DND-41 (cell line): ENCODE results near the gene PDLIM7.

Experiments used
- ATAC-seq: fragments of 200-7000 bp; cut with Tn5 transposase; 3 replicates; pipeline ENCODE4 v1.9.1; 2021; ENCODE audit warnings: low read depth; ENCODE audit not compliant: insufficient read depth
- DNase-seq: peaks from one replicate; pipeline ENCODE4 v3.0.0-alpha.2; 2020
- H2AFZ ChIP-seq: 2 replicates; pipeline ENCODE4 v1.6.0; 2012; ENCODE audit warnings: low read depth, low read length
- H3K27ac ChIP-seq: 2 replicates; pipeline ENCODE4 v1.5.1; 2012; ENCODE audit warnings: low read length, inconsistent platforms
- H3K27me3 ChIP-seq: fragments of 200-600 bp; sonication (generic); 2 replicates; pipeline ENCODE4 v1.6.0; 2012; ENCODE audit warnings: low read length, mild to moderate bottlenecking, inconsistent platforms; ENCODE audit not compliant: insufficient read depth, poor library complexity
- H3K36me3 ChIP-seq: 2 replicates; pipeline ENCODE4 v1.5.1; 2012; ENCODE audit warnings: low read length, inconsistent platforms; ENCODE audit not compliant: insufficient read depth
- H3K4me1 ChIP-seq: 2 replicates; pipeline ENCODE4 v1.5.1; 2012; ENCODE audit warnings: mild to moderate bottlenecking, low read length; ENCODE audit not compliant: insufficient read depth
- H3K4me2 ChIP-seq: 2 replicates; pipeline ENCODE4 v1.6.0; 2012; ENCODE audit warnings: mild to moderate bottlenecking, moderate library complexity, low read length, inconsistent platforms; ENCODE audit not compliant: insufficient read depth
- H3K4me3 ChIP-seq, 2 experiments: fragments of 200-600 bp in 1 of 2; shearing (Covaris generic) in 1 of 2; 2 replicates each; pipeline ENCODE4 v1.5.1; 2012 to 2016; ENCODE audit warnings: inconsistent platforms in 2 of 2, low read length in 2 of 2, mild to moderate bottlenecking in 2 of 2, low read depth in 1 of 2, moderate library complexity in 1 of 2
- H3K79me2 ChIP-seq: 2 replicates; pipeline ENCODE4 v1.6.0; 2012; ENCODE audit warnings: low read length, inconsistent platforms; ENCODE audit not compliant: insufficient read depth
- H3K9ac ChIP-seq: 2 replicates; pipeline ENCODE4 v1.6.0; 2012; ENCODE audit warnings: low read depth, mild to moderate bottlenecking, inconsistent platforms, low read length, moderate library complexity
- H3K9me3 ChIP-seq: 2 replicates; pipeline ENCODE4 v1.5.1; 2012; ENCODE audit warnings: low read length, moderate library complexity, mild to moderate bottlenecking, inconsistent platforms; ENCODE audit not compliant: insufficient read depth, severe bottlenecking
- H4K20me1 ChIP-seq: 2 replicates; pipeline ENCODE4 v1.6.0; 2012; ENCODE audit warnings: low read length; ENCODE audit not compliant: insufficient read depth
- CTCF ChIP-seq: IDR thresholded peaks from 2 replicates; pipeline ENCODE4 v1.5.1; 2012; ENCODE audit warnings: borderline replicate concordance, low read length, moderate library complexity, mild to moderate bottlenecking; ENCODE audit not compliant: poor library complexity, severe bottlenecking; ENCODE audit errors: extremely low read depth
- EZH2 ChIP-seq: IDR thresholded peaks from 3 replicates; pipeline ENCODE4 v1.6.1; 2012; ENCODE audit warnings: borderline replicate concordance, low read depth, mild to moderate bottlenecking, moderate library complexity, low read length, inconsistent platforms; ENCODE audit not compliant: severe bottlenecking

PDLIM7 gene

GRCh38 chr5:177500685-177501522 is 3.5 kb upstream of the PDLIM7 start:
- peaks cover 24% of the 10 kb centered on the region for H3K4me1 ChIP-seq
- no peaks in the 10 kb centered on the region for H3K79me2 ChIP-seq
- peak; percentile 82 for DNase-seq
- ATAC-seq = peak; percentile 62
- peaks cover 5% of the 10 kb centered on the region for H4K20me1 ChIP-seq
- no peak overlapping the region for H3K4me3 ChIP-seq
- no peak overlapping the region for H2AFZ ChIP-seq
- no peak overlapping the region for H3K27ac ChIP-seq
- no peaks in the 10 kb centered on the region for H3K36me3 ChIP-seq
- H3K27me3 ChIP-seq = no peaks in the 10 kb centered on the region
- no peak overlapping the region for H3K4me2 ChIP-seq
- no peak overlapping the region; the same call in 1 of the 2 replicates for H3K9ac ChIP-seq
- peak; percentile 96 for TF ChIP-seq CTCF
- no peak for TF ChIP-seq EZH2
- no peaks in the 10 kb centered on the region for H3K9me3 ChIP-seq

GRCh38 chr5:177499842-177500241 is 2.4 kb upstream of the PDLIM7 start:
- DNase-seq (no peak), ATAC-seq (no peak)
- peaks cover 5% of the 10 kb centered on the region for H4K20me1 ChIP-seq
- no peak overlapping the region for H2AFZ ChIP-seq
- no peaks in the 10 kb centered on the region for H3K9me3 ChIP-seq
- H3K9ac ChIP-seq = no peak overlapping the region
- no peak overlapping the region for H3K27ac ChIP-seq
- H3K4me3 ChIP-seq = no peak overlapping the region
- TF ChIP-seq EZH2 = no peak
- TF ChIP-seq CTCF = no peak
- no peaks in the 10 kb centered on the region for H3K27me3 ChIP-seq
- peaks cover 24% of the 10 kb centered on the region for H3K4me1 ChIP-seq
- no peaks in the 10 kb centered on the region for H3K79me2 ChIP-seq
- H3K36me3 ChIP-seq = no peaks in the 10 kb centered on the region
- no peak overlapping the region for H3K4me2 ChIP-seq

- Histone ChIP-seq H3K4me1 (peaks cover 24% of the 10 kb centered on the region), H3K79me2 (no peaks in the 10 kb centered on the region), H3K4me3 (peak overlapping the region in 1 of 2 experiments; percentile 66; a peak in 2 of 4 replicates), H3K27me3 (no peaks in the 10 kb centered on the region), H3K9me3 (no peaks in the 10 kb centered on the region), H3K27ac (no peak overlapping the region), H3K9ac (peak overlapping the region; percentile 33), H4K20me1 (peaks cover 5% of the 10 kb centered on the region), H3K4me2 (peak overlapping the region; percentile 94), H2AFZ (peak overlapping the region; percentile 71), H3K36me3 (no peaks in the 10 kb centered on the region)
- TF ChIP-seq EZH2 (no peak), CTCF (no peak)
- DNase-seq (no peak), ATAC-seq (no peak)
These were observed 796 bp upstream of the PDLIM7 start for GRCh38 chr5:177498013-177498787.
